H9 (cell line): ENCODE data around the gene NCAM1. TPM values are rescaled to one million over a fixed set of nuclear protein-coding genes. Genes with fewer than 3 reads are reported as not detected.

Experiments
- DNase-seq: peaks from one replicate; pipeline ENCODE4 v3.0.0-alpha.2; 2017
- H2AFZ ChIP-seq: one replicate; pipeline ENCODE4 v1.6.1; 2013; ENCODE audit warnings: mild to moderate bottlenecking, low read length, control low read depth, moderate library complexity
- H2AK5ac ChIP-seq: 2 replicates; pipeline ENCODE4 v1.6.1; 2013; ENCODE audit warnings: low read length, control low read depth, mixed read lengths; ENCODE audit not compliant: insufficient read length
- H2BK120ac ChIP-seq: one replicate; pipeline ENCODE4 v1.6.1; 2013; ENCODE audit warnings: low read depth, mild to moderate bottlenecking, low read length, control low read depth, inconsistent platforms; ENCODE audit not compliant: poor library complexity, severe bottlenecking
- H2BK12ac ChIP-seq: 2 replicates; pipeline ENCODE4 v1.6.1; 2013; ENCODE audit warnings: low read length, control low read depth, mixed read lengths, low read depth; ENCODE audit not compliant: insufficient read length
- H2BK15ac ChIP-seq: 2 replicates; pipeline ENCODE4 v1.6.1; 2013; ENCODE audit warnings: low read depth, low read length, control low read depth
- H2BK20ac ChIP-seq: one replicate; pipeline ENCODE4 v1.6.1; 2013; ENCODE audit warnings: low read depth, mild to moderate bottlenecking, low read length, control low read depth, inconsistent platforms; ENCODE audit not compliant: poor library complexity, severe bottlenecking
- H2BK5ac ChIP-seq: 2 replicates; pipeline ENCODE4 v1.6.1; 2013; ENCODE audit warnings: low read length, control low read depth, mixed read lengths; ENCODE audit not compliant: insufficient read length
- H3K14ac ChIP-seq: 2 replicates; pipeline ENCODE4 v1.6.1; 2013; ENCODE audit warnings: low read length, control low read depth; ENCODE audit not compliant: insufficient read depth
- H3K18ac ChIP-seq: 2 replicates; pipeline ENCODE4 v1.6.1; 2013; ENCODE audit warnings: low read depth, mild to moderate bottlenecking, mixed read lengths, low read length, control low read depth; ENCODE audit not compliant: insufficient read length
- H3K23ac ChIP-seq: 2 replicates; pipeline ENCODE4 v1.6.1; 2013; ENCODE audit warnings: low read length, control low read depth, mixed read lengths, low read depth; ENCODE audit not compliant: insufficient read length
- H3K23me2 ChIP-seq: 2 replicates; pipeline ENCODE4 v1.6.1; 2013; ENCODE audit warnings: low read depth, mild to moderate bottlenecking, mixed read lengths, low read length, control low read depth; ENCODE audit not compliant: insufficient read length, poor library complexity, severe bottlenecking
- H3K27ac ChIP-seq: 2 replicates; pipeline ENCODE4 v1.5.1; 2013; ENCODE audit warnings: low read length, control low read depth, mixed read lengths, low read depth; ENCODE audit not compliant: insufficient read length
- H3K27me3 ChIP-seq: 2 replicates; pipeline ENCODE4 v1.6.1; 2013; ENCODE audit warnings: low read length, control low read depth, inconsistent platforms; ENCODE audit not compliant: insufficient read depth
- H3K4ac ChIP-seq: 2 replicates; pipeline ENCODE4 v1.6.1; 2013; ENCODE audit warnings: low read depth, mild to moderate bottlenecking, control low read depth, inconsistent platforms, low read length, moderate library complexity
- H3K4me1 ChIP-seq: 2 replicates; pipeline ENCODE4 v1.6.1; 2013; ENCODE audit warnings: low read length, control low read depth, inconsistent platforms; ENCODE audit not compliant: insufficient read depth
- H3K4me2 ChIP-seq: 2 replicates; pipeline ENCODE4 v1.6.1; 2013; ENCODE audit warnings: low read length, control low read depth, mixed read lengths; ENCODE audit not compliant: insufficient read length, insufficient read depth
- H3K56ac ChIP-seq: 2 replicates; pipeline ENCODE4 v1.6.1; 2013; ENCODE audit warnings: low read depth, mild to moderate bottlenecking, mixed read lengths, low read length, control low read depth; ENCODE audit not compliant: insufficient read length
- H3K79me1 ChIP-seq: 2 replicates; pipeline ENCODE4 v1.6.1; 2013; ENCODE audit warnings: low read depth, mild to moderate bottlenecking, moderate library complexity, low read length, control low read depth, inconsistent platforms; ENCODE audit not compliant: insufficient read depth, poor library complexity, severe bottlenecking
- H3K79me2 ChIP-seq: 2 replicates; pipeline ENCODE4 v1.6.1; 2013; ENCODE audit warnings: low read length, control low read depth, inconsistent platforms; ENCODE audit not compliant: insufficient read depth
- H3K9ac ChIP-seq: 2 replicates; pipeline ENCODE4 v1.6.1; 2013; ENCODE audit warnings: low read length, control low read depth, mixed read lengths; ENCODE audit not compliant: insufficient read length; ENCODE audit errors: extremely low read depth
- H3K9me3 ChIP-seq: one replicate; pipeline ENCODE4 v1.6.1; 2013; ENCODE audit warnings: low read depth, low read length, inconsistent platforms; ENCODE audit not compliant: control insufficient read depth
- H3T11ph ChIP-seq: one replicate; pipeline ENCODE4 v1.6.1; 2013; ENCODE audit warnings: mild to moderate bottlenecking, low read length, control low read depth, inconsistent platforms
- H4K20me1 ChIP-seq: one replicate; pipeline ENCODE4 v1.6.1; 2013; ENCODE audit not compliant: control insufficient read depth, insufficient read length, insufficient read depth
- H4K5ac ChIP-seq: 2 replicates; pipeline ENCODE4 v1.6.1; 2013; ENCODE audit warnings: low read depth, mild to moderate bottlenecking, mixed read lengths, low read length, control low read depth; ENCODE audit not compliant: insufficient read length
- H4K8ac ChIP-seq: replicated peaks from 2 replicates; pipeline ENCODE4 v1.6.1; 2013; ENCODE audit warnings: low read length, control low read depth, mixed read lengths, low read depth; ENCODE audit not compliant: insufficient read length
- H4K91ac ChIP-seq: 2 replicates; pipeline ENCODE4 v1.6.1; 2013; ENCODE audit warnings: low read depth, mild to moderate bottlenecking, moderate library complexity, mixed read lengths, low read length, control low read depth; ENCODE audit not compliant: insufficient read length
- H3K27ac Mint-ChIP-seq, 3 experiments: 2 replicates in 2 of 3; 3 replicates in 1 of 3; pipeline ENCODE4 v1.8.0; 2020 to 2021; ENCODE audit warnings: mixed read lengths in 3 of 3, mild to moderate bottlenecking in 1 of 3, moderate library complexity in 1 of 3
- H3K27me3 Mint-ChIP-seq: 2 replicates; pipeline ENCODE4 v1.8.0; 2021; ENCODE audit warnings: low read depth, mild to moderate bottlenecking, moderate library complexity, mixed read lengths
- H3K36me3 Mint-ChIP-seq, 3 experiments: 2 replicates in 2 of 3; 3 replicates in 1 of 3; pipeline ENCODE4 v1.8.0; 2020 to 2021; ENCODE audit warnings: low read depth in 3 of 3, mixed read lengths in 3 of 3; ENCODE audit not compliant: insufficient read depth in 1 of 3
- H3K4me1 Mint-ChIP-seq, 2 experiments: 2 replicates each; pipeline ENCODE4 v1.8.0; 2020; ENCODE audit warnings: mixed read lengths in 2 of 2
- H3K4me3 Mint-ChIP-seq, 2 experiments: 2 replicates in 1 of 2; 3 replicates in 1 of 2; pipeline ENCODE4 v1.8.0; 2020 to 2021; ENCODE audit warnings: mild to moderate bottlenecking in 2 of 2, mixed read lengths in 2 of 2, moderate library complexity in 1 of 2
- H3K9me3 Mint-ChIP-seq, 2 experiments: 2 replicates in 1 of 2; 3 replicates in 1 of 2; pipeline ENCODE4 v1.8.0; 2020; ENCODE audit warnings: mild to moderate bottlenecking in 2 of 2, mixed read lengths in 2 of 2, moderate library complexity in 1 of 2
- WGBS: extraction: QIAGEN DNeasy Blood & Tissue Kit; methylation state at CpG from one replicate; pipeline ENCODE4 v1.1.7; 2013; ENCODE audit warnings: missing lambda C conversion rate, low lambda C conversion rate, mixed read lengths; ENCODE audit not compliant: insufficient read length; ENCODE audit errors: extremely low coverage; 5-methylcytosine and 5-hydroxymethylcytosine counted together
- total RNA-seq: library from RNA; stranded (reverse); gene quantifications from 2 replicates; pipeline ENCODE4 v1.2.1, GENCODE V29; 2021
- TF ChIP-seq, protein P1 (sequence below): fragments of 200-600 bp; sonication (generic); conservative IDR thresholded peaks from 3 replicates; pipeline ENCODE4 v1.8.0; 2021; ENCODE audit warnings: antibody characterized with exemption, mild to moderate bottlenecking

The NCAM1 gene
- total RNA-seq, 1 experiment from 2014 or later: 2.5 TPM

DNA sequence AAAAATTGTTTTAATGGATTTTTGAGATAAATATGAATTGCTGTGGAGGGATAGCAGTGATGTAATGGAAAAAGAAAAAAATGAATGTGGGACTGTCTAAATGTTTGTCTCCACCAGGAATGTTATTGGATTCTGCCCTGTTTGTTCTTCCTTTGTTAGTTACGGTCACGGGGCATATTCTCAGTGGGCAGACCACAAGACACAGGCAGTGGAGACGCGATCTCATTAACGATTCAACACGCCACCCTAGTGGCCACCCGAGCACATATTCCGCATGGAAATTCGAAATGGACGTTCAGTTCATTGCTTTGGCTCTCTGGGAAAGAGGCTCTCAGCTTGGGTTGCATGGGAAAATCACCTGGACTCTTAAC lies 201.4 kb downstream of the NCAM1 start:
- no peak overlapping the region for H3K14ac ChIP-seq
- H3K23ac ChIP-seq: no peak overlapping the region
- no CpG with 5 or more reads among the region's 10 CpGs for WGBS
- no peaks in the 10 kb centered on the region for H3K9me3 ChIP-seq
- no peak overlapping the region for H2BK120ac ChIP-seq
- H3K27ac ChIP-seq: no peak overlapping the region
- H4K8ac ChIP-seq: no peak overlapping the region
- no peak overlapping the region for H3K9ac ChIP-seq
- no peaks in the 10 kb centered on the region for H3K9me3 Mint-ChIP-seq
- H2BK5ac ChIP-seq: no peak overlapping the region
- no peak overlapping the region for H2AK5ac ChIP-seq
- H2BK12ac ChIP-seq: no peak overlapping the region
- H3K18ac ChIP-seq: no peak overlapping the region
- H3K27me3 ChIP-seq: no peaks in the 10 kb centered on the region
- H4K91ac ChIP-seq: no peak overlapping the region
- no peak overlapping the region for H3K4me2 ChIP-seq
- no peak overlapping the region for H3T11ph ChIP-seq
- H3K4me1 ChIP-seq: no peaks in the 10 kb centered on the region
- H2BK15ac ChIP-seq: no peak overlapping the region
- H3K4ac ChIP-seq: no peak overlapping the region
- no peak overlapping the region for H3K56ac ChIP-seq
- H3K79me1 ChIP-seq: no peaks in the 10 kb centered on the region
- TF ChIP-seq, protein P1, sequence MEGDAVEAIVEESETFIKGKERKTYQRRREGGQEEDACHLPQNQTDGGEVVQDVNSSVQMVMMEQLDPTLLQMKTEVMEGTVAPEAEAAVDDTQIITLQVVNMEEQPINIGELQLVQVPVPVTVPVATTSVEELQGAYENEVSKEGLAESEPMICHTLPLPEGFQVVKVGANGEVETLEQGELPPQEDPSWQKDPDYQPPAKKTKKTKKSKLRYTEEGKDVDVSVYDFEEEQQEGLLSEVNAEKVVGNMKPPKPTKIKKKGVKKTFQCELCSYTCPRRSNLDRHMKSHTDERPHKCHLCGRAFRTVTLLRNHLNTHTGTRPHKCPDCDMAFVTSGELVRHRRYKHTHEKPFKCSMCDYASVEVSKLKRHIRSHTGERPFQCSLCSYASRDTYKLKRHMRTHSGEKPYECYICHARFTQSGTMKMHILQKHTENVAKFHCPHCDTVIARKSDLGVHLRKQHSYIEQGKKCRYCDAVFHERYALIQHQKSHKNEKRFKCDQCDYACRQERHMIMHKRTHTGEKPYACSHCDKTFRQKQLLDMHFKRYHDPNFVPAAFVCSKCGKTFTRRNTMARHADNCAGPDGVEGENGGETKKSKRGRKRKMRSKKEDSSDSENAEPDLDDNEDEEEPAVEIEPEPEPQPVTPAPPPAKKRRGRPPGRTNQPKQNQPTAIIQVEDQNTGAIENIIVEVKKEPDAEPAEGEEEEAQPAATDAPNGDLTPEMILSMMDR: peak; percentile 33; the same call in 2 of the 3 replicates
- no peaks in the 10 kb centered on the region for H3K23me2 ChIP-seq
- no peak overlapping the region for H3K4me3 Mint-ChIP-seq
- peaks cover 9 to 11% of the 10 kb centered on the region in 2 experiments for H3K4me1 Mint-ChIP-seq
- no peak overlapping the region for H4K5ac ChIP-seq
- H3K36me3 Mint-ChIP-seq: no peaks in the 10 kb centered on the region
- H4K20me1 ChIP-seq: no peaks in the 10 kb centered on the region
- no peaks in the 10 kb centered on the region for H3K79me2 ChIP-seq
- no peak overlapping the region; a peak in 1 of 7 replicates for H3K27ac Mint-ChIP-seq
- H3K27me3 Mint-ChIP-seq: no peaks in the 10 kb centered on the region; the same call in 1 of the 2 replicates
- no peak overlapping the region for H2BK20ac ChIP-seq
- DNase-seq: no peak
- H2AFZ ChIP-seq: no peak overlapping the region
